C4-2B (cell line): ENCODE data around the gene FAM53B.

Source experiments
- CTCF ChIP-seq: fragments of 450-650 bp; conservative IDR thresholded peaks from 2 replicates; pipeline ENCODE4 v1.5.1; 2017; ENCODE audit warnings: mild to moderate bottlenecking
- ZFX ChIP-seq: fragments of 450-650 bp; IDR thresholded peaks from 2 replicates; pipeline ENCODE4 v1.6.1; 2017

- no peak for TF ChIP-seq CTCF
- no peak for TF ChIP-seq ZFX
Observed at GRCh38 chr10:124739986-124740368, 4.2 kb downstream of the FAM53B start.
